GM13977 (cell line): Measurements from ENCODE around the gene TSC22D4.

ENCODE experiments used
- DNase-seq: peaks from one replicate; pipeline ENCODE4 v3.0.0; 2012; ENCODE audit warnings: low spot score
- CTCF ChIP-seq: IDR thresholded peaks from 2 replicates; pipeline ENCODE4 v1.5.1; 2012; ENCODE audit warnings: mild to moderate bottlenecking, control low read depth; ENCODE audit not compliant: insufficient read depth; ENCODE audit errors: extremely low read depth, missing control alignments
- in situ Hi-C: fragments of 300-500 bp; cut with MboI; formaldehyde crosslinking; loops from one replicate; pipeline ENCODE4 v1.12.0; 2022; ENCODE audit warnings: low sequenced_read_pairs, low pct_unique_long_range_greater_than_20kb, mixed read lengths, inconsistent platforms; ENCODE audit not compliant: unreplicated experiment

TSC22D4 gene

GRCh38 chr7:100485471-100485876, 6.5 kb upstream of the TSC22D4 start:
- TF ChIP-seq CTCF, result no peak
- in situ Hi-C loops, result loop anchor here (5.0 kb wide), 1 partner anchor 72 kb away; no protein-coding TSS in a partner anchor
- no peak for DNase-seq

GRCh38 chr7:100484673-100485045, 5.6 kb upstream of the TSC22D4 start:
- in situ Hi-C loops, result loop anchor here (5.0 kb wide), 1 partner anchor 73 kb away; no protein-coding TSS in a partner anchor
- TF ChIP-seq CTCF, result no peak
- DNase-seq, result peak; percentile 13

- in situ Hi-C loops, result no loop called here
- no peak for TF ChIP-seq CTCF
- DNase-seq, result peak; percentile 77
Observed at GRCh38 chr7:100483722-100484672, 5.0 kb upstream of the TSC22D4 start, which contains the start of gene NYAP1. TSS of gene NYAP1 (plus strand) at chr7:100483927. CDS start at chr7:100485312, 1,385 bp downstream.

- TF ChIP-seq CTCF, result peak; percentile 93
- in situ Hi-C loops, result no loop called here
- peak; percentile 92 for DNase-seq
Observed at GRCh38 chr7:100483090-100483721, 4.2 kb upstream of the TSC22D4 start.

GRCh38 chr7:100482728-100483089, 3.7 kb upstream of the TSC22D4 start:
- no peak for TF ChIP-seq CTCF
- in situ Hi-C loops, result no loop called here
- DNase-seq, result no peak

GRCh38 chr7:100481466-100481865, 2.5 kb upstream of the TSC22D4 start:
- no peak for DNase-seq
- no peak for TF ChIP-seq CTCF
- in situ Hi-C loops, result no loop called here
